GM21786 (cell line): Measurements from ENCODE around the gene ATP4A.

Experiments
- ATAC-seq: cut with Tn5 transposase; IDR thresholded peaks from one replicate; pipeline ENCODE4 v1.9.1; 2021; ENCODE audit not compliant: unreplicated experiment

Gene ATP4A

DNA sequence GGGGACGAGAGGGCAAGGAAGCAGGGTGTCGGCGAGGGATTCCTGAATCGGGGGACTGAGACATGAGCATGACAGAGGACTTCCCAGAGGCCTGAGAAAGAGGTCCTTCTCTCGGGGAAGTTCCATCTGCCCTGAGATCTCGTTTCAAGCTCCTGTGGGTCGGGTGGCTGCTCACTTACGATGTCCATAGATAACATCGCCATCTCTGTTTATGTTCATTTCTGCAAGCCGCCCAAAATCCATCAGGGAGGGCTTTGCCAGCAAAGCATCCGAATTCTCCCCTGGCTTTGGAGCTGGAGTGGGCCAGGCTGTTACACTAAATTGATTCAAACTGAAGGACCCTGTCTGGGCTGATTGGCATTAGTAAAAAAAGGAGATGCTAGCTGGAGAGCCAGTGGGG is 55.9 kb downstream of the ATP4A start:
- ATAC-seq, result no peak

DNA sequence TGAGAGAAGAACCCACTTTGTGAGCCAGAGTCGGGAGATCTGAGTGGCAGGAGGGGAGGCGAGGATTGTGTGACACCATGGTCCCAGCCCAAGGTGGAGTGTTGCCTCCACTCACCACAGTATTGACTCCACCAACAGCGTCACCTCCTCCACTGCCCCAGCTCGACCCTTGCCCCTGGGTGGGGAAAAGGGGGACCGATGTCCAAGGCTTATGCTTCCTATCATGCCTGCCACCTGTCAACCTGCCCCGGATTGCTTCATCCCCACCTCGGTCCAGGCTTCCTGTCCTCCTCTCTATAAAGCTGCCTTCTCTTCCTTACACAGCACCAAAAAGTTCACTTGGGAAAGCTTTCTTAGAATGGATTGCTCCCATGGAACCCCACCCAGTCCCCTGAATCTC is 57.4 kb downstream of the ATP4A start:
- no peak for ATAC-seq

GRCh38 chr19:35502751-35503150 is 60.7 kb downstream of the ATP4A start:
- no peak for ATAC-seq

GRCh38 chr19:35501684-35502083 is 61.8 kb downstream of the ATP4A start:
- ATAC-seq, result no peak

DNA sequence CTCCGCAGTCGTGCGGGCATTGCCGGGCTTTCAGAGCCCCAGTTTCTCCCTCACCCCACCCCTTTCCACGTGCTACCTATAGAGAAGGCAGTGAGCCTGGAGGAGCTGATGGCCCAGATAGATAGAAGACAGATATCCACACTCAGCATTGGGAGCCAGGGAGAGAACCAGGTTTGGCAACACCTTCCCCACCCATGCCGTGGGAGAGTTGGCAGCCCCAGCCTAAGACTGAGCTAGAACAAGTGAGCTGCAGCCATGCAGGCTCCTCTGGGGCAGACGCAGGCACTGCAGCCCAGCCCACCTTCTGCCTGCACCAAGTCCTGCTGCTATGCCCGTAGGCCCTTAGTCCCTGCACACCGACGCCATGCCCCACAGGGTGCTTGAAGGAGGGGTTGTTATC is 62.8 kb downstream of the ATP4A start:
- ATAC-seq, result no peak
